GM18511 (cell line): Measurements from ENCODE around the gene KIF24.
"Not testable (repeated sequence)": the region's sequence is repeated elsewhere in the genome, so short reads cannot be mapped to it uniquely, and the experiment has no call there.

Experiments
- ATAC-seq: cut with Tn5 transposase; IDR thresholded peaks from one replicate; pipeline ENCODE4 v1.9.1; 2021; ENCODE audit warnings: mild to moderate bottlenecking, moderate library complexity; ENCODE audit not compliant: unreplicated experiment

Gene KIF24

GRCh38 chr9:34366365-34366764 lies 37.3 kb upstream of the KIF24 start:
- ATAC-seq: no peak

- no peak for ATAC-seq
Measured at GRCh38 chr9:34365282-34365681, 36.2 kb upstream of the KIF24 start.

- no peak for ATAC-seq
Measured at GRCh38 chr9:34363619-34364351, 34.7 kb upstream of the KIF24 start.

GRCh38 chr9:34362614-34363214 lies 33.6 kb upstream of the KIF24 start:
- ATAC-seq: no peak

GRCh38 chr9:34352957-34353356 lies 23.9 kb upstream of the KIF24 start:
- not testable (repeated sequence) for ATAC-seq

GRCh38 chr9:34352122-34352652 lies 23.1 kb upstream of the KIF24 start:
- not testable (repeated sequence) for ATAC-seq

- no peak for ATAC-seq
Measured at GRCh38 chr9:34349324-34349723, 20.3 kb upstream of the KIF24 start.

- no peak for ATAC-seq
Measured at GRCh38 chr9:34347800-34348158, 18.7 kb upstream of the KIF24 start.

- ATAC-seq: no peak
Measured at GRCh38 chr9:34346873-34347799, 18.1 kb upstream of the KIF24 start.

- no peak for ATAC-seq
Measured at GRCh38 chr9:34343605-34344004, 14.5 kb upstream of the KIF24 start.

- ATAC-seq: no peak
Measured at GRCh38 chr9:34343090-34343489, 14.0 kb upstream of the KIF24 start.

GRCh38 chr9:34341659-34342295 lies 12.7 kb upstream of the KIF24 start:
- ATAC-seq: no peak

GRCh38 chr9:34338665-34339385 lies 9.8 kb upstream of the KIF24 start:
- no peak for ATAC-seq

- not testable (repeated sequence) for ATAC-seq
Measured at GRCh38 chr9:34338079-34338478, 9.0 kb upstream of the KIF24 start.

GRCh38 chr9:34337403-34337802 lies 8.3 kb upstream of the KIF24 start:
- ATAC-seq: no peak

GRCh38 chr9:34335376-34335775 lies 6.3 kb upstream of the KIF24 start:
- ATAC-seq: no peak

- ATAC-seq: no peak
Measured at GRCh38 chr9:34334916-34335315, 5.8 kb upstream of the KIF24 start.

- ATAC-seq: no peak
Measured at GRCh38 chr9:34334337-34334824, 5.3 kb upstream of the KIF24 start.

GRCh38 chr9:34333836-34334235 lies 4.8 kb upstream of the KIF24 start:
- ATAC-seq: no peak
